Epithelial cell of esophagus (primary cell): ENCODE data around the gene MAPRE3.

ENCODE experiments used
- DNase-seq: peaks from one replicate; pipeline ENCODE4 v3.0.0; 2010; ENCODE audit warnings: low read depth
- H3K4me3 ChIP-seq: 2 replicates; pipeline ENCODE4 v1.5.1; 2011; ENCODE audit warnings: mild to moderate bottlenecking, low read length, control low read depth
- CTCF ChIP-seq: IDR thresholded peaks from 2 replicates; pipeline ENCODE4 v1.5.1; 2011; ENCODE audit warnings: low read depth, mild to moderate bottlenecking, low read length, control low read depth, inconsistent platforms; ENCODE audit not compliant: insufficient read depth; ENCODE audit errors: missing control alignments

The MAPRE3 gene

DNA sequence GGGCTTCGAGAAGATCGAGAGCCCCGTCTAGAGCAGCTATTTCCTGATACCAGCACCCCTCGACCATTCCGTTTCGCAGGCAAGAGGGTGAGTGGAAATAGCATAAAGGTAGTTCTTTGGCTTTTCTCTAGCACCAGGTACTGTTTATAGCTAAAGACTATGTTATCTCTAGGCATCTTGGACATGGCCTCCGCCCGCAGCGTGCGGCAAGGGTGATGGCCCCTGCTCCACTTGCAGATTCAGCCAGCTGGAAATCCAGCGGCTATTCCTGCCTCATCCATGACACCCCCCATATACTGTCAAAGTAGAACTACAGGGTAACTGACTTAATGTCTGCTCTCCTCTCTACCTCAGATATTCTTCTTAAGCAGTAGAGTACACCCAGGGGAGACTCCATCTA, 84.3 kb downstream of the MAPRE3 start:
- no peak for TF ChIP-seq CTCF
- no peak overlapping the region for H3K4me3 ChIP-seq
- DNase-seq: no peak

DNA sequence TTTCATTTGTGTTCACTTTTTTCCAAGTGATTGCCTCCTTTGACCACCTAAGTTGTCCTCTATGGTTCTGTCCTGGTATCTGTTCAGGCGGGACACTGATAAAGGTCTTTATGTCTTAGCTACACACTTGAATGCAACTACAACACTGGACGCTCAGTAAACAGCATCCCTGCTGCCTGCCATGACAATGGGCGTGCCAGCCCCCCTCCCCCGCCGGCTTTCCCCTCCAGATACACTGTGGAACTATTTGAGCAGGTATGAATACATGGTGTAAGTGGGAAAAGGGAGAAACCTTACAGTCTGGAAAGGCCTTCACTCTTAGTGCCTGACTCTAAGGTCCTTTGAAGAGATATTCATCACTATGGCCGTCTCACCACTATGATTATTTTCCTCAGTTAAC, 86.7 kb downstream of the MAPRE3 start:
- H3K4me3 ChIP-seq: no peak overlapping the region
- TF ChIP-seq CTCF: no peak
- DNase-seq: no peak

DNA sequence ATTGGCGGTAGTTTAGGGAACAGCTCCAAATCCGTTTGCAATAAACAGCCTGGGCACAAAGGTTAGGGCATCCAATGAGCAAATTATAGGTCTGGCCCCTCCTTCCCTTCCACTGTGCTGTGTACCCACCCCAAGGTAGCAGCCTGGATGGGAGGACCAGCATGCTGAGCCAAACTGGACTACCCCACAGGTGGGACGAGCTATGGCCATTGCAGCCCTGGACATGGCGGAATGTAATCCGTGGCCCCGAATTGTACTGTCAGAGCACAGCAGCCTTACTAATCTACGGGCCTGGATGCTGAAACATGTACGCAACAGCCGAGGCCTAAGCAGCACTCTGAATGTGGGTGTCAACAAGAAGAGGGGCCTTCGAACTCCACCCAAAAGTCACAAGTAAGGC, 87.8 kb downstream of the MAPRE3 start:
- DNase-seq: no peak
- no peak for TF ChIP-seq CTCF
- H3K4me3 ChIP-seq: no peak overlapping the region

GRCh38 chr2:27059141-27059820, 88.8 kb downstream of the MAPRE3 start:
- no peak overlapping the region for H3K4me3 ChIP-seq
- TF ChIP-seq CTCF: no peak
- no peak for DNase-seq

GRCh38 chr2:27060323-27060722, 89.9 kb downstream of the MAPRE3 start:
- no peak for DNase-seq
- H3K4me3 ChIP-seq: no peak overlapping the region
- TF ChIP-seq CTCF: no peak

DNA sequence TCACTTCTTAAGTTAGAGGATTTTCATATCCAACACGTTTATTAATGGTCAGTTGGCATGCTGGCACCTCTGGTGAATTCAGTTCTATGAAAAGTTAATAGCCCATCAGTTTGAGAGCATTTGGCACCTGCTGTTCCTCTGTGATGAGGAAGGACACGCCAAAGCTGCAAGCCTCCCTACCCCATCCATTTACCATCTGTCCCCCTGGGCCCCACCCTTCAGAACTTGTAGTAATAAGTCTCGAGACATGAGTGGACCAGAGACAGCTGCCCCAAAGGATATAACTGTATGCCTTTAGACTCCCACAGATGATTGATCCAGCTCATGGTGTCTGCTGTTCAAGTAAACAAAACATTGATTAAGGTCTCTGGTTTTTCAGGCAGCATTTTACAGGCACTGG, 94.7 kb downstream of the MAPRE3 start:
- no peak for DNase-seq
- TF ChIP-seq CTCF: no peak
- H3K4me3 ChIP-seq: no peak overlapping the region

- no peak for TF ChIP-seq CTCF
- no peak for DNase-seq
- H3K4me3 ChIP-seq: no peak overlapping the region
Observed at GRCh38 chr2:27067385-27067784, 96.9 kb downstream of the MAPRE3 start.
